ENCODE data around the gene CACUL1.

Gene CACUL1

DNA sequence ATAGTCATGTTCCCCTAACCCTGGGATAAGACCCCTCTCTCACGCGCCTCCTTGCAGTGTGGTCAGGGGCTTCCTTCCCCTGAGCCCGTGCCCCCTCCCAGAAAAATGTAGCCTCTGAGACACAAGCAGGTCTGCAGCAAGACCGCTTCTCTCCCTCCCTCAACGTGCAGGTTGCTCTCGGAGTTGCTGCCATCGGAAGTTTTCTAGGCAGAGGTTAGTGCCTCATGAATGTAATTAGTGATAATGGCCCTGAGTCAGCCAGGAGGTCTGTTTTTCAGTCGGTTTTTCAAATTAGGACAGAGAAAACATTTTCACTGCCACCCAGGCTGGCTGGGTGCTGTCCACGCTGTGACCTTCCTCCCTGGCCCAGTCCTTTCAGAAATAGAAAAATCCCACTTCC is 116.1 kb downstream of the CACUL1 start:
- DNase-seq (ENCODE audit: low read depth in 2 of 2), result no peak

- DNase-seq (ENCODE audit: low read depth in 2 of 2), result no peak
Observed at GRCh38 chr10:118635674-118636402, 118.9 kb downstream of the CACUL1 start.

DNA sequence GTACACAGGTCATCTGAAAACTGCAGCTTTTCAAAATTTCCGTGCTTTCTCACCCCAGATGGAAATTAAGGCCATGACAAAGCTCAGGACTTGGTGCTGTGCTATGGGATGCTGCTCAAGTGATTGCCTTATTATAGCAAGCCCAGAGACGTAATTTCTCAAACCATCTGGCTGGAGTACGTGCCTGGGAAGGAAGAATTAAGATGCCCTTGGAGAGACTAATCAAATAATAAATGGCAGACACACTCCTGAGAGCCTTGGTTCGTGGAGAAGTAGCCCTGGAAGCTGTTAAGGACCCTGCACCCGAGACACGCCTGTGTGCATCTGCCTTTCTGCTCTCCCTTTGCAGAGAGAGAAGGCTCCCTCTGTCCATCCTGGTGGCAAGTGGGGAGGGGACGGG is 121.0 kb downstream of the CACUL1 start:
- no peak for DNase-seq (ENCODE audit: low read depth in 2 of 2)

- no peak for DNase-seq (ENCODE audit: low read depth in 2 of 2)
Observed at GRCh38 chr10:118629211-118629610, 125.6 kb downstream of the CACUL1 start.

DNA sequence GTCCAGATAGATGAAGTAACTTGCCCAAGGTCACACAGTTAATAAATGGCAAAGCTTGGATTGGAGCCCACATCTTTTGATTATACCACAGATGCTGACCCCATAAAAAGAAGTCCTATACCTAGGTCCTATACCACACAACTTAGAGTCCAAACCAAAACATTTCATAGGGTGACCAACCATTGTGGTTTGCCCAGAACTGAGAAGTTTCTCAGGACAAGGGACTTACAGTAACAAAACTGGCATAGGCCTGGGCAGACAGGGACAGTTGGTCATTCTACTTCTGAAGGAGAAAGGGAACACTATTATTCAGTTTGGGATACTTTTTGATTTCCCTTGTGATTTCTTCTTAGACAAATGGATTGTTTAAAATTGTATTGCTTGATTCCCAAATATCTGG is 126.4 kb downstream of the CACUL1 start:
- no peak for DNase-seq (ENCODE audit: low read depth in 2 of 2)

DNA sequence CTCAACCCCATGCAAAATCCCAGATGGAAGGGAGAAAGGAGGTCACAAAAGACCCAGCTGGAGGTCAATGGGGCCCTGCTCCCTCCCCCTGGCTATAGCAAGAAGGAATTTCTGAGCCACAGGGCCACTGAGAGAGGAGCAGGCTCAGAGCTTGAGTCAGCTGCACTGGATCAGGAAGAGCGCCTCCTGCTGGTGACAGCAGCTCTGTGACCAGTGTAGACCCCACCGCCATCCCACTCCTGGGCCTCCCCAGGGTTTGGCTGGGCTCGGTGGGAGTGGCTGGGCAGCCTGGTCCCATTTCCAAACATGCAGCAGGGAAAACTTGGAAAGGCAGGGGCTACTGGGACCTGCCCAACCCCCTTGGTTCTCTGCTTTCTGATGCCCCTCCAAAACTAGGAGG is 127.8 kb downstream of the CACUL1 start:
- no peak for DNase-seq (ENCODE audit: low read depth in 2 of 2)

Data from stimulated activated CD4-positive, alpha-beta T cell treated with anti-CD3 and anti-CD28 coated beads, Interleukin-1b, Interleukin-23, amount 100 ng/mL, for 4 hours (primary cell).